DND-41 (cell line): ENCODE data around the gene CRTAC1.

Source experiments
- EZH2 ChIP-seq: IDR thresholded peaks from 3 replicates; pipeline ENCODE4 v1.6.1; 2012; ENCODE audit warnings: borderline replicate concordance, low read depth, mild to moderate bottlenecking, moderate library complexity, low read length, inconsistent platforms; ENCODE audit not compliant: severe bottlenecking
- TF ChIP-seq, protein P1 (sequence below): IDR thresholded peaks from 2 replicates; pipeline ENCODE4 v1.5.1; 2012; ENCODE audit warnings: borderline replicate concordance, low read length, moderate library complexity, mild to moderate bottlenecking; ENCODE audit not compliant: poor library complexity, severe bottlenecking; ENCODE audit errors: extremely low read depth

- TF ChIP-seq, protein P1, sequence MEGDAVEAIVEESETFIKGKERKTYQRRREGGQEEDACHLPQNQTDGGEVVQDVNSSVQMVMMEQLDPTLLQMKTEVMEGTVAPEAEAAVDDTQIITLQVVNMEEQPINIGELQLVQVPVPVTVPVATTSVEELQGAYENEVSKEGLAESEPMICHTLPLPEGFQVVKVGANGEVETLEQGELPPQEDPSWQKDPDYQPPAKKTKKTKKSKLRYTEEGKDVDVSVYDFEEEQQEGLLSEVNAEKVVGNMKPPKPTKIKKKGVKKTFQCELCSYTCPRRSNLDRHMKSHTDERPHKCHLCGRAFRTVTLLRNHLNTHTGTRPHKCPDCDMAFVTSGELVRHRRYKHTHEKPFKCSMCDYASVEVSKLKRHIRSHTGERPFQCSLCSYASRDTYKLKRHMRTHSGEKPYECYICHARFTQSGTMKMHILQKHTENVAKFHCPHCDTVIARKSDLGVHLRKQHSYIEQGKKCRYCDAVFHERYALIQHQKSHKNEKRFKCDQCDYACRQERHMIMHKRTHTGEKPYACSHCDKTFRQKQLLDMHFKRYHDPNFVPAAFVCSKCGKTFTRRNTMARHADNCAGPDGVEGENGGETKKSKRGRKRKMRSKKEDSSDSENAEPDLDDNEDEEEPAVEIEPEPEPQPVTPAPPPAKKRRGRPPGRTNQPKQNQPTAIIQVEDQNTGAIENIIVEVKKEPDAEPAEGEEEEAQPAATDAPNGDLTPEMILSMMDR: no peak
- TF ChIP-seq EZH2: no peak
Observed at GRCh38 chr10:98000346-98000745, 30.1 kb downstream of the CRTAC1 start.
